GM23338 (cell line): ENCODE measurements around the gene DPYD. TPM values are rescaled to one million over a fixed set of nuclear protein-coding genes. Genes with fewer than 3 reads are reported as not detected.

ENCODE experiments used
- ATAC-seq: fragments of 200-7000 bp; cut with Tn5 transposase; 3 replicates; pipeline ENCODE4 v1.9.1; 2020
- DNase-seq: peaks from one replicate; pipeline ENCODE4 v3.0.0-alpha.2; 2015; ENCODE audit warnings: low spot score
- H2AFZ ChIP-seq: fragments of 200-600 bp; sonication (generic); 2 replicates; pipeline ENCODE4 v1.8.0; 2016; ENCODE audit warnings: antibody characterized with exemption, mild to moderate bottlenecking, moderate library complexity
- H3F3A ChIP-seq: fragments of 200-600 bp; sonication (generic); replicated peaks from 2 replicates; pipeline ENCODE4 v1.8.0; 2017; ENCODE audit warnings: antibody characterized with exemption, mixed run types, low read depth
- H3K27ac ChIP-seq: fragments of 200-600 bp; sonication (generic); 2 replicates; pipeline ENCODE4 v1.6.1; 2016; ENCODE audit warnings: low read depth
- H3K27me3 ChIP-seq: fragments of 200-600 bp; sonication (generic); 2 replicates; pipeline ENCODE4 v1.8.0; 2016; ENCODE audit warnings: mild to moderate bottlenecking, mixed run types, moderate library complexity; ENCODE audit not compliant: insufficient read depth
- H3K36me3 ChIP-seq: fragments of 200-600 bp; sonication (generic); 2 replicates; pipeline ENCODE4 v1.8.0; 2016; ENCODE audit warnings: mild to moderate bottlenecking; ENCODE audit not compliant: insufficient read depth
- H3K4me1 ChIP-seq: fragments of 200-600 bp; sonication (generic); 2 replicates; pipeline ENCODE4 v1.8.0; 2016; ENCODE audit warnings: mild to moderate bottlenecking, moderate library complexity; ENCODE audit not compliant: insufficient read depth
- H3K4me2 ChIP-seq: fragments of 200-600 bp; sonication (generic); 2 replicates; pipeline ENCODE4 v1.7.1; 2017; ENCODE audit warnings: mixed run types
- H3K4me3 ChIP-seq: fragments of 200-600 bp; sonication (generic); 2 replicates; pipeline ENCODE4 v1.6.1; 2016; ENCODE audit warnings: mixed run types
- H3K79me2 ChIP-seq: fragments of 200-600 bp; sonication (generic); replicated peaks from 2 replicates; pipeline ENCODE4 v1.8.0; 2017; ENCODE audit warnings: mild to moderate bottlenecking; ENCODE audit not compliant: insufficient read depth
- H3K9me2 ChIP-seq: fragments of 200-600 bp; sonication (generic); 2 replicates; pipeline ENCODE4 v1.8.0; 2017; ENCODE audit not compliant: insufficient read depth
- H4K20me1 ChIP-seq: fragments of 200-600 bp; sonication (generic); replicated peaks from 2 replicates; pipeline ENCODE4 v1.8.0; 2017; ENCODE audit warnings: mild to moderate bottlenecking; ENCODE audit not compliant: insufficient read depth
- H3K27ac Mint-ChIP-seq: 2 replicates; pipeline ENCODE4 v1.8.0; 2020; ENCODE audit warnings: inconsistent platforms, mild to moderate bottlenecking, moderate library complexity, mixed read lengths
- H3K27me3 Mint-ChIP-seq: 3 replicates; pipeline ENCODE4 v1.8.0; 2022; ENCODE audit warnings: low read depth, mild to moderate bottlenecking, moderate library complexity, mixed read lengths, inconsistent platforms; ENCODE audit not compliant: insufficient read depth, poor library complexity
- H3K36me3 Mint-ChIP-seq: 3 replicates; pipeline ENCODE4 v1.8.0; 2021; ENCODE audit warnings: low read depth, mild to moderate bottlenecking, inconsistent platforms, moderate library complexity, mixed read lengths
- H3K4me1 Mint-ChIP-seq: 3 replicates; pipeline ENCODE4 v1.8.0; 2020; ENCODE audit warnings: mild to moderate bottlenecking, inconsistent platforms, mixed read lengths
- H3K4me3 Mint-ChIP-seq: 3 replicates; pipeline ENCODE4 v1.8.0; 2021; ENCODE audit warnings: moderate library complexity, mild to moderate bottlenecking, inconsistent platforms, mixed read lengths
- H3K9me3 Mint-ChIP-seq: 3 replicates; pipeline ENCODE4 v1.8.0; 2020; ENCODE audit warnings: moderate library complexity, mild to moderate bottlenecking, inconsistent platforms, mixed read lengths
- CREB1 ChIP-seq: fragments of 250-450 bp; sonication (Bioruptor Pico); IDR thresholded peaks from 2 replicates; pipeline ENCODE4 v1.5.0; 2020; ENCODE audit warnings: low read depth, mild to moderate bottlenecking, moderate library complexity
- CTCF ChIP-seq, 2 experiments: fragments of 200-600 bp in 1 of 2; sonication (generic) in 1 of 2; conservative IDR thresholded peaks; 2 replicates each; pipeline versions ENCODE4 v1.5.1 to v1.6.1; 2016 to 2017; ENCODE audit warnings: antibody characterized with exemption in 2 of 2, low read depth in 2 of 2, mild to moderate bottlenecking in 2 of 2, moderate library complexity in 1 of 2
- ETS1 ChIP-seq: IDR thresholded peaks from 2 replicates; pipeline ENCODE4 v1.6.1; 2016; ENCODE audit warnings: antibody characterized with exemption
- EZH2 ChIP-seq: fragments of 200-600 bp; sonication (generic); IDR thresholded peaks from one replicate; pipeline ENCODE4 v1.8.0; 2017; ENCODE audit warnings: antibody characterized with exemption, mild to moderate bottlenecking, low read depth; ENCODE audit not compliant: unreplicated experiment
- EZH2phosphoT487 ChIP-seq: fragments of 200-600 bp; sonication (generic); IDR thresholded peaks from one replicate; pipeline ENCODE4 v1.8.1; 2018; ENCODE audit warnings: antibody characterized with exemption; ENCODE audit not compliant: unreplicated experiment
- JUNB ChIP-seq: IDR thresholded peaks from one replicate; pipeline ENCODE4 v1.6.1; 2016; ENCODE audit warnings: antibody characterized with exemption; ENCODE audit not compliant: unreplicated experiment
- NANOG ChIP-seq: IDR thresholded peaks from 2 replicates; pipeline ENCODE4 v1.6.1; 2016; ENCODE audit warnings: antibody characterized with exemption, borderline replicate concordance
- REST ChIP-seq: IDR thresholded peaks from one replicate; pipeline ENCODE4 v1.6.1; 2018; ENCODE audit warnings: antibody characterized with exemption; ENCODE audit not compliant: unreplicated experiment
- STAT1 ChIP-seq: IDR thresholded peaks from one replicate; pipeline ENCODE4 v1.6.1; 2016; ENCODE audit warnings: antibody characterized with exemption; ENCODE audit not compliant: unreplicated experiment
- ZNF114 ChIP-seq: fragments of 250-450 bp; sonication (Bioruptor Pico); IDR thresholded peaks from 2 replicates; pipeline ENCODE4 v1.5.0; 2020; ENCODE audit warnings: mild to moderate bottlenecking, moderate library complexity
- ZNF331 ChIP-seq: fragments of 250-450 bp; sonication (Bioruptor Pico); IDR thresholded peaks from 2 replicates; pipeline ENCODE4 v1.5.0; 2020; ENCODE audit warnings: low read depth, mild to moderate bottlenecking, moderate library complexity
- ZNF462 ChIP-seq: fragments of 250-450 bp; sonication (Bioruptor Pico); IDR thresholded peaks from 2 replicates; pipeline ENCODE4 v1.5.0; 2020; ENCODE audit warnings: mild to moderate bottlenecking, moderate library complexity
- polyA plus RNA-seq: library from polyadenylated mRNA; unstranded; fragments of >200 nt; fragmentation: Nextera tagmentation; extraction: Ambion mirVana; gene quantifications from 2 replicates; pipeline ENCODE4 v1.2.1, GENCODE V29; 2016
- total RNA-seq: library from RNA; depleted of rRNA; stranded (reverse); fragments of >200 nt; shearing (Covaris generic); gene quantifications from 2 replicates; pipeline ENCODE4 v1.2.3, GENCODE V29; 2014

Gene DPYD
- total and polyA plus RNA-seq, 2 experiments from 2014 or later = 0.50 to 1.6 TPM

- DNase-seq (no peak), ATAC-seq (no peak)
- Mint-ChIP-seq H3K4me3 (no peak overlapping the region), H3K4me1 (no peaks in the 10 kb centered on the region), H3K36me3 (no peaks in the 10 kb centered on the region), H3K9me3 (peaks cover 3% of the 10 kb centered on the region; the same call in 1 of the 3 replicates), H3K27ac (no peak overlapping the region), H3K27me3 (no peaks in the 10 kb centered on the region)
- no peaks in the 10 kb centered on the region for H3K27me3 ChIP-seq
- H3K79me2 ChIP-seq = no peaks in the 10 kb centered on the region
- TF ChIP-seq ZNF114 (CRISPR knock-in tag) (no peak), NANOG (no peak), ZNF462 (CRISPR knock-in tag) (no peak), EZH2 (no peak), ZNF331 (CRISPR knock-in tag) (no peak), REST (no peak), STAT1 (no peak), CTCF (conservative IDR thresholded peaks at IDR 0.05; ENCODE audit: low read depth in 2 of 2) (no peak), EZH2phosphoT487 (no peak), CREB1 (CRISPR knock-in tag) (no peak), ETS1 (no peak), JUNB (no peak)
- H3K36me3 ChIP-seq = no peaks in the 10 kb centered on the region
- H3K27ac ChIP-seq = no peak overlapping the region
- no peaks in the 10 kb centered on the region for H3K4me1 ChIP-seq
- H3F3A ChIP-seq = no peaks in the 10 kb centered on the region
- no peaks in the 10 kb centered on the region for H3K9me2 ChIP-seq
- no peak overlapping the region for H3K4me2 ChIP-seq
- H4K20me1 ChIP-seq = no peaks in the 10 kb centered on the region
- no peak overlapping the region for H3K4me3 ChIP-seq
- H2AFZ ChIP-seq = no peak overlapping the region
Observed at GRCh38 chr1:97610102-97610501, 310.7 kb downstream of the DPYD start.
